ENCODE results near the gene SULF2. TPM values are rescaled to one million over a fixed set of nuclear protein-coding genes. Genes with fewer than 3 reads are reported as not detected.

Gene SULF2
- total RNA-seq, 1 donor = 1.9 TPM

DNA sequence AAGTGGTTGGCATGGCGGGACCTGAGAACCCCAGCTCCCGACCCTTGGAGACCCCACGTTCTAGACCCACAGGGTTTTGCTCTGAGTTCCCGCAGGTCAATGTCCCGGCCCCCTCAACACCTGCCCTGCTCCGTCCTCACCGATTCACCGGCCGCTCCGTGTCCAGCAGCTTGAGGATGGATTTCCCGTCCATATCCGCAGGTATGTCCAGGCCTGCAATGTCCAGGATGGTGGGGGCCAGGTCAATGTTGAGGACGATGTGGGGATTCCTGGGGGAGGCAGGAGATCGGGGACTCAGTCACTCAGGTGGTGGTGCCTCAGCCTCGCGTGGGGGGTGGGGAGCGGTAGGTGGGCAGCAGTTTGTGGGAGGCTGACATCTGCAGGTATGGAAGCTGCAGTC is 106.7 kb downstream of the SULF2 start:
- TF ChIP-seq, protein P1, sequence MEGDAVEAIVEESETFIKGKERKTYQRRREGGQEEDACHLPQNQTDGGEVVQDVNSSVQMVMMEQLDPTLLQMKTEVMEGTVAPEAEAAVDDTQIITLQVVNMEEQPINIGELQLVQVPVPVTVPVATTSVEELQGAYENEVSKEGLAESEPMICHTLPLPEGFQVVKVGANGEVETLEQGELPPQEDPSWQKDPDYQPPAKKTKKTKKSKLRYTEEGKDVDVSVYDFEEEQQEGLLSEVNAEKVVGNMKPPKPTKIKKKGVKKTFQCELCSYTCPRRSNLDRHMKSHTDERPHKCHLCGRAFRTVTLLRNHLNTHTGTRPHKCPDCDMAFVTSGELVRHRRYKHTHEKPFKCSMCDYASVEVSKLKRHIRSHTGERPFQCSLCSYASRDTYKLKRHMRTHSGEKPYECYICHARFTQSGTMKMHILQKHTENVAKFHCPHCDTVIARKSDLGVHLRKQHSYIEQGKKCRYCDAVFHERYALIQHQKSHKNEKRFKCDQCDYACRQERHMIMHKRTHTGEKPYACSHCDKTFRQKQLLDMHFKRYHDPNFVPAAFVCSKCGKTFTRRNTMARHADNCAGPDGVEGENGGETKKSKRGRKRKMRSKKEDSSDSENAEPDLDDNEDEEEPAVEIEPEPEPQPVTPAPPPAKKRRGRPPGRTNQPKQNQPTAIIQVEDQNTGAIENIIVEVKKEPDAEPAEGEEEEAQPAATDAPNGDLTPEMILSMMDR (IDR thresholded peaks at IDR 0.05; ENCODE audit: insufficient read depth, low read length) = no peak
- no peak overlapping the region for H3K4me3 ChIP-seq (ENCODE audit: low read depth, low read length)
- DNase-seq (ENCODE audit: low read depth) = no peak

DNA sequence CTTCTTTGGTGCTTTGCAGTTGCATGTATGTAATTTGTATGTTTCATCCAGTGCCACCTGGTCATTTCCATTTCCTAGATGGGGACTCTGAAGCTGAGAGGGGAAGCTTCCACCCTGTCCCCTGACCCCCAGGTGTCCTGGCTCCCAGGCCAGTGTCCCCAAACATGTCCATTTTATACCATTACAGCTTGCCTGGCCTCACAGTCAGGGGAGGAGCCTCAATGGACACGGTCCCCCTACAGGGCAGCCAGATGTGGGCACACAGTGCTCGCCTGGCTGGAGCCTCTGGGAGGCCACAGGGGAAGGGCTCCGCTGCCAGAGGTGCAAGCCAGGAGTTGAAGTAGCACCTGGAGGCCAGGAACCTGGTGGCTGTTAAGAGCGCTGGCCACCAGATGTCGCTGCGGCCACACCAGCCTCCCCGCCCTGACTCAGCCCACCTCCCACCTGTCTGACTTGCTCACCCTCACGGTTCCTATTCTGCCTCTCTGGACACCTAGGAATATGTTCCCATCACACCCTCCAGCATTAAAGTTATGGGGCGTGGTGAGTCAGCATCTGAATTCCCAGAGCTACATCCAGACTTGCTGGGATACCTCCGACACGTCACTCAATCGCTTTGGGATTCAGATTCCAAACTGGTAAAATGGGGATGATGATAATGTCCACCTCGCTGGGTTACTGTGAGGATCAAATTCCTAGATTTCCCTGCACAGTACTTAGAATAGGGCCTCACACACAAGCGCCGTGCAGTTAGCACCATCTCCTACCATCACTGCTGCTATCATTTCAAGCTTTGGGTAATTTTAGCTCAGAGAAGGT is 107.4 kb downstream of the SULF2 start:
- TF ChIP-seq, protein P1 (IDR thresholded peaks at IDR 0.05; ENCODE audit: insufficient read depth, low read length) = peak; percentile 75

DNA sequence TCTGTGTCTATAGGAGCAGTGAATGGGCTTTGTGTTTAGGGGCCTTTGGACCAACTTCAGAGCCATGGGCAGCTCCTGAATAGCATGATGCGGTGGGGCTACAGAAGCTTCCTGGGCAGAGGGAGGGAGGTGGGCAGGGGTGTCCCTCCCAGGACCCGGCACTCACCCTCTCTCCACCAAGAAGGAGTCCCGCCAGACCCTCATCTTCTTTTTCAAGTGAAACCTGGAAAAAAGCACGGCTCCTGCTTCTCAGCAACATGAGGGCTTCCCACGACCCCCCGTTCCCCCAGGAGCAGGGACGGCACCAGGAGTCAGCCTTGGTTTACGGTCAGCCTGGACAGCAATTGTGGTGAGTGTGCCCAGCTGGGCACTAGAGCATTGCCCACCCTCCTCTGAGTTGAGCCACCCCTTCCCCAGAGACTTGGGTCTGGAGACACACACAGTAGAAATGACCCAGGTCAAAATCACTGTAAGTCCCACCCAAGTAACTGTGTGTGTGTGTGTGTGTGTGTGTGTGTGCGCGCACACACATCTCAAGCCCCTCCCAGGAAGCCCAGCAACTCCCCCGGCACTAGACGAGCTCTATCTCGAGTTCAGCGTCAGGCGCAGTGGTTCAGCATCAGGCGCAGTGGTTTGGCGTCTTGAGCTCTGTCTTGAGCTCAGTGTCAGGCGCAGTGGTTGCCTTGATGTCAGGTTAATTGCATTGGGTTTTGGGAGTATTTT is 108.2 kb downstream of the SULF2 start:
- no peak for DNase-seq (ENCODE audit: low read depth)
- TF ChIP-seq, protein P1 (IDR thresholded peaks at IDR 0.05; ENCODE audit: insufficient read depth, low read length) = no peak
- no peak overlapping the region for H3K4me3 ChIP-seq (ENCODE audit: low read depth, low read length)

More for the DNA sequence above, 107.4 kb downstream of the SULF2 start:
- DNase-seq (ENCODE audit: low read depth) = no peak
- H3K4me3 ChIP-seq (ENCODE audit: low read depth, low read length) = no peak overlapping the region

DNA sequence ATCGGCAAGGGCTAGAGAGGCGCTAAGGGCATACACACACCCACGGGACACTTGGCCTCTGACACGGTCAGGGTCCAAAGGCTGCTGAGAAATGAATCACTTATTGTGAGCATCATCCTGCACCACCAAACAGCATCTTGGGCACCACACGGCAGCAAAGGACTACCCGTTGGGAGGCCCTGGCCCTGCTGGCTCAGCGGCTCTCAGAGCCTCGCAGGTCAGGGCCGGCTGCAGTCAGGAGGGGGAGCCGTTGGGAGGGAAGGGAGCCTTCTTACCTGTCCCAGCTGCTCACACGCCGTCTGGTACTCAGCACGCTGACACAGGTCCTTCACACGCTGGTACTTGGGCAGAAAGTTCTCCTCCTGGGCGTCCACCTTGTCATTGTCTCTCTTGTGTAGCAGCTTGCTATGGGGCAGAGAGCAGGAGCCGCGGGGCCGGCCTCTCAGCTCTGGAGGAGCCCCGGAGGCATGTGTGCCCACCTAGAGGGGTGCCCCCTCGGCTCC is 109.0 kb downstream of the SULF2 start:
- no peak overlapping the region for H3K4me3 ChIP-seq (ENCODE audit: low read depth, low read length)
- TF ChIP-seq, protein P1 (IDR thresholded peaks at IDR 0.05; ENCODE audit: insufficient read depth, low read length) = no peak
- DNase-seq (ENCODE audit: low read depth) = no peak

DNA sequence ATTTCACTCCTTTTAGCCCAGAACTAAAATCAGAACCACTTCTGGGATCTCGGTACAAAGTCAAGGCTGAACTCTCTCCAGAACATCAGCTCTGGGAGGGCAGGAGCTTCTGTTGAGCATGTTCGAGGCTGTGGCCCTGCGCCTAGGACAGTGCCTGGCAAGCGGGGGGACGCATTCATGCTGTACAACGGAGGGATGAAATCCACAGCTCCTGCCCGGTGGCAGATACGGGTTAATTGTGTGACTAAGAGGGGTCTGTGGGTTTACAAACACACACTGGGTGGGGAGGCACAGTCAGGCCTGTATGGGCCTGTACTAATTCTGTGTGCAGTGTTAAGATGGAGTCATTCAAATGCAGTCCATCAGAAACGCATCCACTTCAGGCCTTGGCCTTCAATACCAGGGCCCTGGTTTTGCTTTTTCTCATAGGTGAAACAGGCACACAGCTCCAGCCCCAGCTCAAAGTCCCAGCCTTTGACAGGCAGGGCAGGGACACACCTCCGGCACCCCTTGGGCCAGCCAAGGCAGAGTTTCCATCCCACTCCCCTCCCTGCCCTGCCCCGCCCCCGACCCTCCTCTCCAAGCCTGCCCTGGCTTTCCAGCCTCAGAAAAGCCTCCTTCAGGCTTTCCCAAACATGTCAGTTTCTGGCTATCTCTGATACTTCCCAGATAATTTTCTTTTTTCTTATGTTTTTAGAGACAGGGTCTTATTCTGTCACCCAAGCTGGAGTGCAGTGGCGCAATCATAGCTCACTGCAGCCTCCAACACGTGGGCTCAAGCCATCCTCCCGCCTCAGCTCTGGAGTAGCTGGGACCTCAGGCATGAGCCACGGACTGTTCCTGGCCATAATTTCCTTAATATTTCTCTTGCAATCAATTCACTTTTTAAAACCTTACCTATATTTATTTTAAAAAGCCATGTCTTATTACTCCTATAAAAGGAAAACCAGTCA is 109.8 kb downstream of the SULF2 start:
- TF ChIP-seq, protein P1 (IDR thresholded peaks at IDR 0.05; ENCODE audit: insufficient read depth, low read length) = no peak
- DNase-seq (ENCODE audit: low read depth) = no peak
- no peak overlapping the region for H3K4me3 ChIP-seq (ENCODE audit: low read depth, low read length)

DNA sequence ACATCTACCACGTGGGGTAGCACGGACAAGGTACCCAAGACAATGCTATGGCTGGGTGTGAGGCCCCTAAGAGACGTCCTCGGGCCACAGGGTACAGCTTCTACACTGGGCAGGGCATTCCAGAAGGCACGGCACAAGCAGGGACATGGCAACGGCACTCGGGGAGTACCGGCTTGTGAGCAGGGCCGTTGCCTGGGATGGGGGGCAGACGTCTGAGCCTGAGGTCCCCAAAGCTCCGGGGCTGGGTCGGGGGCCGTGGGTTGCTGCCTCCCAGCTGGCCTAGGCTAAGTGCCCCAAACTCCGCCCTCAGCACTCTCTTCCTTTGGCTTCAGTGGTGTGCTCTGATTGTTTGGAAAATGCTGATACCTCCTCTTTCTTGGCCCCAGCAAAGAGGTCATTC is 110.6 kb downstream of the SULF2 start:
- TF ChIP-seq, protein P1 (IDR thresholded peaks at IDR 0.05; ENCODE audit: insufficient read depth, low read length) = no peak
- no peak overlapping the region for H3K4me3 ChIP-seq (ENCODE audit: low read depth, low read length)
- DNase-seq (ENCODE audit: low read depth) = no peak

Measured in fibroblast of the aortic adventitia (primary cell).